B cell (primary cell): ENCODE measurements around the gene APOH.

Experiments
- EZH2 ChIP-seq: IDR thresholded peaks from 2 replicates; pipeline ENCODE4 v1.6.1; 2012; ENCODE audit warnings: borderline replicate concordance, low read depth, mild to moderate bottlenecking, moderate library complexity, low read length; ENCODE audit not compliant: insufficient read depth, poor library complexity, severe bottlenecking
- TF ChIP-seq, protein P1 (sequence below): fragments of 200-600 bp; IDR thresholded peaks from one replicate; pipeline ENCODE4 v1.8.0; 2022; ENCODE audit warnings: antibody characterized with exemption, mild to moderate bottlenecking

DNA sequence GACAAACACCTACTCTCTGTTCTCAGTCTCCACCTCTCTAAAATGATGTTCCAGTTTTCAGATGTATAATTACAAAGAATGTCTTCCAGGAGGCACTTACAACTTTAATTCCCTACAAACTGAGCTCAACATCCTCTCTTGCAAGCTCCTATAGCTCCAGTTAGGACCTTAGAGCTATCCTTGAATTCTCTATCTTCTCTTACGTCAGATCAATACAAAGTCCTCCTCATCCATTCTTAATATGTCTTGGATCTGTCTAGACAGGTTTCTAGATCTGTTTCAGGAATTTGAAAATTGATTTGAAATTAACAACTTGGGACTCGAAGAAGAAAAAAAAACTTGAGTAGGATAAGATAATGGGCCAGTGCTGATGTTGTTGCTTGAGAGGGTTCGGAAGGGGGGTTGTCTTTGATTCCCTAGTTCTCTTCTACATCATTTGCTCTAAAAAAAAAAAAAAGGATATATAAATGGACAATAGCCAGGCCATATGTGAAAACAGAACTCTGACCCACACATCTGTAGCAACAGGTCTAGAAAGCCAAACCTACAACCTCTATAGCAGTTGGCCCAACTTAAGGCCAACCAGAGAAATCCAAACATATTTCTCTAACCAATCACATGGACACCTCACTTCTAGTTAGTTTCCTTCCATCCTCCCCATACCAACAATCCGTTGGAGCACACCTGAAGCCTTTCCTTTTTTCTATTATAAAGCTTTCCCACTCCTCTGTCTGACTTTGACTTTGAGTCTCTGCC lies 746 bp upstream of the APOH start:
- TF ChIP-seq, protein P1, sequence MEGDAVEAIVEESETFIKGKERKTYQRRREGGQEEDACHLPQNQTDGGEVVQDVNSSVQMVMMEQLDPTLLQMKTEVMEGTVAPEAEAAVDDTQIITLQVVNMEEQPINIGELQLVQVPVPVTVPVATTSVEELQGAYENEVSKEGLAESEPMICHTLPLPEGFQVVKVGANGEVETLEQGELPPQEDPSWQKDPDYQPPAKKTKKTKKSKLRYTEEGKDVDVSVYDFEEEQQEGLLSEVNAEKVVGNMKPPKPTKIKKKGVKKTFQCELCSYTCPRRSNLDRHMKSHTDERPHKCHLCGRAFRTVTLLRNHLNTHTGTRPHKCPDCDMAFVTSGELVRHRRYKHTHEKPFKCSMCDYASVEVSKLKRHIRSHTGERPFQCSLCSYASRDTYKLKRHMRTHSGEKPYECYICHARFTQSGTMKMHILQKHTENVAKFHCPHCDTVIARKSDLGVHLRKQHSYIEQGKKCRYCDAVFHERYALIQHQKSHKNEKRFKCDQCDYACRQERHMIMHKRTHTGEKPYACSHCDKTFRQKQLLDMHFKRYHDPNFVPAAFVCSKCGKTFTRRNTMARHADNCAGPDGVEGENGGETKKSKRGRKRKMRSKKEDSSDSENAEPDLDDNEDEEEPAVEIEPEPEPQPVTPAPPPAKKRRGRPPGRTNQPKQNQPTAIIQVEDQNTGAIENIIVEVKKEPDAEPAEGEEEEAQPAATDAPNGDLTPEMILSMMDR = no peak
- no peak for TF ChIP-seq EZH2
